ENCODE results near the gene ZNF283.
A peak's percentile ranks its signal among the peaks of the same experiment; 100 is the strongest.

ZNF283 gene

DNA sequence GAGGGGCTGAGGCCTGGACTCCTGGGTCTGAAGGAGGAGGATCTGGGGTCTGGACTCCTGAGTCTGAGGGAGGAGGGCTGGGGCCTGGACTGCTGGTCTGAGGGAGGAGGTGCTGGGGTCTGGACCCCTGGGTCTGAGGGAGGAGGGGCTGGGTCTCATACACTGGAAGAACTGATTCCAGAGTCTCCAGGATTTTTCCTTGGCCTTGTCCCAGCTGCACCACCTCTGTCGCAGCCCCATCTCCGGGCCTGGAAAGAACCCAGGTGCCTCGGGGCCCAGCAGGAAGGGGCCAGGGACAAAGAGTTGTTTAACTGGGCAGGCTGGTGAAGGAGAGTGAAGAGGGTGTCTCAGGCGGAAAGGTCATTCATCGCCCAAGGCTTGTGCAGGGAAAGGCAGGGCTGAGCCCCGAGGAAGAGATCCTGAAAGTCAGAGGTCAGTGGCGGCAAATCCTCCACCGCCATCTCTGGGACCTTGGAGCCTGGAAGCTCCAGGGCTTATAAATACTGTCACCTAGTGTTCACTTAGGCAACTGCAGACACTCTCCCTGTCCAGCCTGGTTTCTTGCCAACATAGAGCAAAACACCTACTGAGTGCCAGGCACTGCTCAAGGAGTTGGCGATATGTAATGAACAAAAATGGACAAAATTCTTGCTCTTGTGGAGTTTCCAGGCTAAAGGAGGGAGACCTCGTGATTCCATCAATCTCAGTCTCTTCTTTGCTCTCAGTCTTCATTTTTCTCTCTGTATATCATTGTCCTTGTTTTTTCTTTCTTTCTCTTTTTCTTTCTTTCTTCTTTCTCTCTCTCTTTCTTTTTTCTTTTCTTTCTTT lies 41.9 kb upstream of the ZNF283 start (continued):
- TF ChIP-seq ZBTB8A (tag by site-specific recombination; IDR thresholded peaks at IDR 0.05) = no peak; the same call in 1 of the 2 replicates
- TF ChIP-seq INSM2 (tag by site-specific recombination; IDR thresholded peaks at IDR 0.05) = no peak
- no peak for TF ChIP-seq ZNF311 (tag by site-specific recombination; IDR thresholded peaks at IDR 0.05; ENCODE audit: borderline replicate concordance)
- TF ChIP-seq ZNF777 (tag by site-specific recombination; IDR thresholded peaks at IDR 0.05; ENCODE audit: borderline replicate concordance) = no peak
- TF ChIP-seq, protein P1, sequence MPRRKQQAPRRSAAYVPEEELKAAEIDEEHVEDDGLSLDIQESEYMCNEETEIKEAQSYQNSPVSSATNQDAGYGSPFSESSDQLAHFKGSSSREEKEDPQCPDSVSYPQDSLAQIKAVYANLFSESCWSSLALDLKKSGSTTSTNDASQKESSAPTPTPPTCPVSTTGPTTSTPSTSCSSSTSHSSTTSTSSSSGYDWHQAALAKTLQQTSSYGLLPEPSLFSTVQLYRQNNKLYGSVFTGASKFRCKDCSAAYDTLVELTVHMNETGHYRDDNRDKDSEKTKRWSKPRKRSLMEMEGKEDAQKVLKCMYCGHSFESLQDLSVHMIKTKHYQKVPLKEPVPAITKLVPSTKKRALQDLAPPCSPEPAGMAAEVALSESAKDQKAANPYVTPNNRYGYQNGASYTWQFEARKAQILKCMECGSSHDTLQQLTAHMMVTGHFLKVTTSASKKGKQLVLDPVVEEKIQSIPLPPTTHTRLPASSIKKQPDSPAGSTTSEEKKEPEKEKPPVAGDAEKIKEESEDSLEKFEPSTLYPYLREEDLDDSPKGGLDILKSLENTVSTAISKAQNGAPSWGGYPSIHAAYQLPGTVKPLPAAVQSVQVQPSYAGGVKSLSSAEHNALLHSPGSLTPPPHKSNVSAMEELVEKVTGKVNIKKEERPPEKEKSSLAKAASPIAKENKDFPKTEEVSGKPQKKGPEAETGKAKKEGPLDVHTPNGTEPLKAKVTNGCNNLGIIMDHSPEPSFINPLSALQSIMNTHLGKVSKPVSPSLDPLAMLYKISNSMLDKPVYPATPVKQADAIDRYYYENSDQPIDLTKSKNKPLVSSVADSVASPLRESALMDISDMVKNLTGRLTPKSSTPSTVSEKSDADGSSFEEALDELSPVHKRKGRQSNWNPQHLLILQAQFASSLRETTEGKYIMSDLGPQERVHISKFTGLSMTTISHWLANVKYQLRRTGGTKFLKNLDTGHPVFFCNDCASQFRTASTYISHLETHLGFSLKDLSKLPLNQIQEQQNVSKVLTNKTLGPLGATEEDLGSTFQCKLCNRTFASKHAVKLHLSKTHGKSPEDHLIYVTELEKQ (tag by site-specific recombination; IDR thresholded peaks at IDR 0.05; ENCODE audit: borderline replicate concordance) = no peak
- peak; percentile 93 for TF ChIP-seq ZNF660 (tag by site-specific recombination; IDR thresholded peaks at IDR 0.05)
- no peak for TF ChIP-seq ZNF548 (tag by site-specific recombination; IDR thresholded peaks at IDR 0.05)
- TF ChIP-seq FEZF1 (tag by site-specific recombination; IDR thresholded peaks at IDR 0.05) = no peak
- no peak for TF ChIP-seq ZNF18 (tag by site-specific recombination; IDR thresholded peaks at IDR 0.05)
- TF ChIP-seq ZBTB21 (tag by site-specific recombination; IDR thresholded peaks at IDR 0.05) = 0 out of 2 replicates have a peak, but pooled peaks have one; percentile 28
- no peak for TF ChIP-seq EGR2 (tag by site-specific recombination; IDR thresholded peaks at IDR 0.05; ENCODE audit: low read depth)
- TF ChIP-seq ZNF16 (tag by site-specific recombination; IDR thresholded peaks at IDR 0.05; ENCODE audit: low read depth) = no peak
- TF ChIP-seq ZNF473 (tag by site-specific recombination; IDR thresholded peaks at IDR 0.05) = no peak
- no peak for TF ChIP-seq ZNF529 (tag by site-specific recombination; IDR thresholded peaks at IDR 0.05; ENCODE audit: insufficient replicate concordance)
- no peak for TF ChIP-seq ZNF157 (tag by site-specific recombination; IDR thresholded peaks at IDR 0.05)
- 0 out of 2 replicates have a peak, but pooled peaks have one; percentile 12 for TF ChIP-seq ZNF280D (tag by site-specific recombination; IDR thresholded peaks at IDR 0.05)
- no peak for TF ChIP-seq AEBP2 (tag by site-specific recombination; IDR thresholded peaks at IDR 0.05; ENCODE audit: borderline replicate concordance)
- TF ChIP-seq BCL11B (tag by site-specific recombination; IDR thresholded peaks at IDR 0.05; ENCODE audit: low read depth) = peak; percentile 74
- TF ChIP-seq SALL2 (tag by site-specific recombination; IDR thresholded peaks at IDR 0.05; ENCODE audit: borderline replicate concordance) = no peak
- TF ChIP-seq OVOL3 (tag by site-specific recombination; IDR thresholded peaks at IDR 0.05) = no peak
- TF ChIP-seq KLF8 (tag by site-specific recombination; IDR thresholded peaks at IDR 0.05) = peak; percentile 68; the same call in 1 of the 2 replicates
- no peak for TF ChIP-seq SCRT2 (tag by site-specific recombination; IDR thresholded peaks at IDR 0.05)
- TF ChIP-seq ZNF292 (tag by site-specific recombination; IDR thresholded peaks at IDR 0.05; ENCODE audit: borderline replicate concordance, low read depth) = no peak
- no peak for TF ChIP-seq ZNF645 (tag by site-specific recombination; IDR thresholded peaks at IDR 0.05)
- TF ChIP-seq ZBTB20 (tag by site-specific recombination; IDR thresholded peaks at IDR 0.05) = no peak

Data from HEK293 (cell line).